Transverse colon (tissue), 4 donors: ENCODE results near the gene PACRG. TPM values are rescaled to one million over a fixed set of nuclear protein-coding genes. Genes with fewer than 3 reads are reported as not detected.
"Not testable (repeated sequence)": the region's sequence is repeated elsewhere in the genome, so short reads cannot be mapped to it uniquely, and the experiment has no call there.

Experiments
- DNase-seq: peaks from one replicate; pipeline ENCODE4 v3.0.0-alpha.2; 2019
- H3K27ac ChIP-seq, 4 donors: fragments of 200-600 bp; sonication (generic); 2 replicates each; pipeline ENCODE4 v1.5.1; 2016 to 2018; ENCODE audit warnings: inconsistent platforms in 4 of 4
- H3K27me3 ChIP-seq: fragments of 200-600 bp; sonication (generic); 2 replicates; pipeline ENCODE4 v1.5.1; 2017; ENCODE audit warnings: inconsistent platforms
- H3K36me3 ChIP-seq, 4 donors: fragments of 200-600 bp; sonication (generic); 2 replicates each; pipeline ENCODE4 v1.5.1; 2017 to 2019; ENCODE audit warnings: inconsistent platforms in 4 of 4
- H3K4me1 ChIP-seq, 4 donors: fragments of 200-600 bp; sonication (generic); 2 replicates each; pipeline ENCODE4 v1.5.1; 2017 to 2020; ENCODE audit warnings: inconsistent platforms in 4 of 4
- H3K4me3 ChIP-seq, 4 donors: fragments of 200-600 bp; sonication (generic); 1 replicate in 1 of 4; 2 replicates in 3 of 4; pipeline versions ENCODE4 v1.5.1 to v1.6.1; 2017 to 2019; ENCODE audit warnings: inconsistent platforms in 4 of 4
- H3K9me3 ChIP-seq, 2 donors: fragments of 200-600 bp; sonication (generic); 2 replicates each; pipeline ENCODE4 v1.5.1; 2017 to 2019; ENCODE audit warnings: inconsistent platforms in 2 of 2
- EP300 ChIP-seq: sonication (generic); formaldehyde crosslinking; IDR thresholded peaks from one replicate; pipeline ENCODE4 v1.6.1; 2017; ENCODE audit warnings: antibody characterized with exemption, low read depth
- POLR2A ChIP-seq: fragments of 450-650 bp; IDR thresholded peaks from one replicate; pipeline ENCODE4 v1.6.1; 2016; ENCODE audit warnings: antibody characterized with exemption, mild to moderate bottlenecking, moderate library complexity
- POLR2AphosphoS5 ChIP-seq, 3 donors: sonication (generic); formaldehyde crosslinking; IDR thresholded peaks; one replicate each; pipeline ENCODE4 v1.6.1; 2016; ENCODE audit warnings: antibody characterized with exemption in 3 of 3
- WGBS, 2 donors: methylation state at CpG; one replicate each; pipeline ENCODE4 v1.1.5; 2018; ENCODE audit warnings: low coverage in 1 of 2; 5-methylcytosine and 5-hydroxymethylcytosine counted together
- in situ Hi-C, 4 donors: fragments of 200-750 bp; cut with MboI; loops; one replicate each; pipeline versions ENCODE4 v1.15.0 to v1.15.1; 2017; ENCODE audit warnings: low sequenced_read_pairs in 3 of 4, low pct_ligation_motif_present in 1 of 4, low pct_unique_long_range_greater_than_20kb in 1 of 4
- intact Hi-C: fragments of 100-400 bp; cut with DNase I; formaldehyde crosslinking; loops from one replicate; pipeline ENCODE4 v1.15.1; 2023; ENCODE audit warnings: low total_unique reads
- total RNA-seq, 4 donors: library from RNA; depleted of rRNA; stranded (reverse); fragments of >200 nt; gene quantifications; one replicate each; pipeline ENCODE4 v1.1.0, GENCODE V29; 2016
- TF ChIP-seq, protein P1 (sequence below), 5 experiments: fragments of 200-600 bp in 3 of 5; fragments of 450-650 bp in 2 of 5; sonication (generic) in 3 of 5; IDR thresholded peaks; 1 replicate in 2 of 5; 2 replicates in 3 of 5; pipeline ENCODE4 v1.5.1; 2016 to 2017; ENCODE audit warnings: antibody characterized with exemption in 5 of 5, inconsistent platforms in 3 of 5, mild to moderate bottlenecking in 2 of 5, moderate library complexity in 1 of 5

PACRG gene
- 10 to 100 TPM in 1 of 4 donors, 1 to 10 TPM in 2, not detected in 1; 1.2 to 13.8 (median 1.4) TPM for total RNA-seq

GRCh38 chr6:162727322-162728182 is at the start of gene PACRG, which contains the start of gene PRKN:
PACRG (plus strand) TSS chr6:162727974.
PRKN (minus strand) TSS chr6:162727766.
- in situ Hi-C loops (loop anchor here in 1 of 4 donors (25.0 kb wide), 1 partner anchor 1315 kb away; no protein-coding TSS in a partner anchor), intact Hi-C loops (no loop called here)
- H3K27ac ChIP-seq, result peak within 1 kb of the TSS; percentile 89 to 93 (median 92)
- H3K36me3 ChIP-seq, result no peaks in the 10 kb centered on the region
- no peaks in the 10 kb centered on the region for H3K9me3 ChIP-seq
- DNase-seq, result peak; percentile 100
- H3K4me3 ChIP-seq, result peak within 1 kb of the TSS; percentile 77 to 95 (median 88)
- H3K4me1 ChIP-seq, result peaks cover 0 to 30% (median 11%) of the 10 kb centered on the region in 4 donors
- 1% methylated on average over 12 to 42 of the region's 84 CpGs for WGBS, 2 donors
- no peaks in the 10 kb centered on the region for H3K27me3 ChIP-seq
- peak; percentile 62 for TF ChIP-seq EP300
- TF ChIP-seq POLR2A, result peak; percentile 97
- peak; percentile 86 to 95 (median 91) for TF ChIP-seq POLR2AphosphoS5 (IDR thresholded peaks at IDR 0.05)
- TF ChIP-seq, protein P1, sequence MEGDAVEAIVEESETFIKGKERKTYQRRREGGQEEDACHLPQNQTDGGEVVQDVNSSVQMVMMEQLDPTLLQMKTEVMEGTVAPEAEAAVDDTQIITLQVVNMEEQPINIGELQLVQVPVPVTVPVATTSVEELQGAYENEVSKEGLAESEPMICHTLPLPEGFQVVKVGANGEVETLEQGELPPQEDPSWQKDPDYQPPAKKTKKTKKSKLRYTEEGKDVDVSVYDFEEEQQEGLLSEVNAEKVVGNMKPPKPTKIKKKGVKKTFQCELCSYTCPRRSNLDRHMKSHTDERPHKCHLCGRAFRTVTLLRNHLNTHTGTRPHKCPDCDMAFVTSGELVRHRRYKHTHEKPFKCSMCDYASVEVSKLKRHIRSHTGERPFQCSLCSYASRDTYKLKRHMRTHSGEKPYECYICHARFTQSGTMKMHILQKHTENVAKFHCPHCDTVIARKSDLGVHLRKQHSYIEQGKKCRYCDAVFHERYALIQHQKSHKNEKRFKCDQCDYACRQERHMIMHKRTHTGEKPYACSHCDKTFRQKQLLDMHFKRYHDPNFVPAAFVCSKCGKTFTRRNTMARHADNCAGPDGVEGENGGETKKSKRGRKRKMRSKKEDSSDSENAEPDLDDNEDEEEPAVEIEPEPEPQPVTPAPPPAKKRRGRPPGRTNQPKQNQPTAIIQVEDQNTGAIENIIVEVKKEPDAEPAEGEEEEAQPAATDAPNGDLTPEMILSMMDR (IDR thresholded peaks at IDR 0.05), result peak in 1 of 5 experiments; percentile 15

DNA sequence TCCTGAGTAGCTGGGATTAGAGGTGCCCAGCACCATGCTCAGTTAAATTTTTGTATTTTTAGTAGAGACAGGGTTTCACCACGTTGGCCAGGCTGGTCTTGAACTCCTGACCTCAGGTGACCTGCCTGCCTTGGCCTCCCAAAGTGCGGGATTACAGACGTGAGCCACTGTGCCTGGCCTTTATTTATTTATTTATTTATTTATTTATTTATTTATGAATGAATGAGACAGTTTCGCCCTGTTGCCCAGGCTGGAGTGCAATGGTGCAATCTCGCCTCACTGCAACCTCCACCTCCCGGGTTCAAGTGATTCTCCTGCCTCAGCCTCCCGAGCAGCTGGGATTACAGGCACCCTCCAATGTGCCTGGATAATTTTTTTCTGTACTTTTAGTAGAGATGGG is 48.9 kb upstream of the PACRG start:
- H3K4me1 ChIP-seq, result peaks cover 0 to 27% (median 3%) of the 10 kb centered on the region in 4 donors
- in situ Hi-C loops, intact Hi-C loops, H3K36me3 ChIP-seq, H3K27ac ChIP-seq, H3K4me3 ChIP-seq, DNase-seq, H3K27me3 ChIP-seq, H3K9me3 ChIP-seq: not testable (repeated sequence)
- 90 to 92% methylated on average over 3 to 7 of the region's 7 CpGs for WGBS, 2 donors

DNA sequence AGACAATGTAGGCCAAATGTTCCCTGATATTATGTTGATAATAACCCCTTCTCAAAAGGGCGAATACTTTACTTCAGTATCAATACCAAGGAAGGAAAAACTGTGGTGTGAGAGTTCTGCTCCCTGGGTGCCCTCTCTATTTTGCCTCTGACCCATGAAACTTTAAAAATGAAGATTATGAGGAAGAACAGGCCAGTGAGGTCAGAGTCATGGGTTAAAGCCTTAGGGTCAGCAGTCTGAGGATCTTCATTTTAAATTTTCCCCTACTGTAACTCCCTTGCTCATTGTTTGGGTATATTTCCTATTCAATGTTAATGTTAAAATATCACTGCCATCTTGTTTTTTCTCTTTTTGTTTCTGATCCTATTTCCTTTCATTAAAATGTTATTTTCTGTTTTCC is 48.1 kb upstream of the PACRG start:
- intact Hi-C loops, result no loop called here

GRCh38 chr6:162680367-162680766 is 47.4 kb upstream of the PACRG start:
- H3K9me3 ChIP-seq, result no peaks in the 10 kb centered on the region
- DNase-seq, result no peak
- in situ Hi-C loops, result no loop called here
- H3K4me1 ChIP-seq, result peaks cover 0 to 27% (median 3%) of the 10 kb centered on the region in 4 donors
- no peak for TF ChIP-seq POLR2AphosphoS5 (IDR thresholded peaks at IDR 0.05)
- TF ChIP-seq, protein P1 (IDR thresholded peaks at IDR 0.05), result no peak
- TF ChIP-seq EP300, result no peak
- no peak for TF ChIP-seq POLR2A
- intact Hi-C loops, result no loop called here
- no peaks in the 10 kb centered on the region for H3K27me3 ChIP-seq
- H3K36me3 ChIP-seq, result no peaks in the 10 kb centered on the region
- H3K27ac ChIP-seq, result no peak overlapping the region
- no peak overlapping the region for H3K4me3 ChIP-seq

More for the DNA sequence above, 48.1 kb upstream of the PACRG start:
- TF ChIP-seq, protein P1 (IDR thresholded peaks at IDR 0.05), result no peak
- TF ChIP-seq POLR2A (no peak), EP300 (no peak), POLR2AphosphoS5 (IDR thresholded peaks at IDR 0.05) (no peak)
- H3K9me3 ChIP-seq, result no peaks in the 10 kb centered on the region
- H3K27ac ChIP-seq, result no peak overlapping the region
- H3K36me3 ChIP-seq, result no peaks in the 10 kb centered on the region
- 83 to 85% methylated on average over 1 of the region's 1 CpG for WGBS, 2 donors
- no peak overlapping the region for H3K4me3 ChIP-seq
- H3K27me3 ChIP-seq, result no peaks in the 10 kb centered on the region
- in situ Hi-C loops, result no loop called here
- H3K4me1 ChIP-seq, result peaks cover 0 to 27% (median 3%) of the 10 kb centered on the region in 4 donors
- DNase-seq, result no peak
